Measurements from ENCODE around the gene CD70. TPM values are rescaled to one million over a fixed set of nuclear protein-coding genes. Genes with fewer than 3 reads are reported as not detected.

The CD70 gene
- total and polyA plus RNA-seq, 2 of the 8 experiments (the other 6 are each of a cell fraction or from before 2014, with no cell fraction given), result 1.3 to 12.0 TPM

DNA sequence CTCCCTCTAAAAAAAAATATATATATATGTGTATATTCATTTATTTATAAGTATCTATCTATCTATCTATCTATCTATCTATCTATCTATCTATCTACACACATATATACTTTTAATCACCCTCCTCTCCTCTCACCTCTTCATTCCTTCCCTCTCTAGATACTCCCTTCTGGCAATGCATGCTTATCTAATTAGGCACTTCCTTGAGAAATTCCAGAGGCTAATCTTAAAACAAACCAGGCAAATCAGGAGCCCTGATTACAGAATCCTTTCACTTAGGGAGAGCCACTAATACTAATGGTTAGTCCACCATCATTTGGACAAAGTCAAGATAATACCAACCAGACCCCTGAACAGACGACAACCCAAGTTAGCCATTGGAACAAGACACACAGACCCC, 17.6 kb downstream of the CD70 start:
- no peak overlapping the region for H4K91ac ChIP-seq (replicated peaks; ENCODE audit: insufficient read length, low read length)
- no peak overlapping the region for H2BK15ac ChIP-seq (ENCODE audit: low read length)
- no peak for FAIRE-seq
- no peaks in the 10 kb centered on the region for H3K79me2 ChIP-seq (ENCODE audit: control insufficient read depth in 1 of 2, insufficient read depth in 2 of 2, low read length in 2 of 2)
- POLR2A ChIA-PET (ENCODE audit: partially characterized antibody), result no interaction called here
- no peaks in the 10 kb centered on the region for H3K27me3 ChIP-seq (replicated peaks in 1 of 4; ENCODE audit: control insufficient read depth in 3 of 4, extremely low read depth in 1 of 4, insufficient read depth in 3 of 4, low read length in 3 of 4)
- H3K23me2 ChIP-seq (ENCODE audit: low read depth, low read length), result peaks cover 2% of the 10 kb centered on the region; the same call in 1 of the 2 replicates
- H2AFZ ChIP-seq (ENCODE audit: low read length), result no peak overlapping the region
- H3K18ac ChIP-seq (ENCODE audit: extremely low read depth, low read length), result no peak overlapping the region
- no peaks in the 10 kb centered on the region for H3K79me1 ChIP-seq (ENCODE audit: low read depth, low read length)
- H3K36me3 ChIP-seq (ENCODE audit: control insufficient read depth in 2 of 4, insufficient read depth in 4 of 4, low read length in 3 of 4), result no peaks in the 10 kb centered on the region
- H3K56ac ChIP-seq (replicated peaks; ENCODE audit: insufficient read length, low read depth, low read length), result no peak overlapping the region
- no peak overlapping the region for H3K4me2 ChIP-seq (ENCODE audit: insufficient read depth in 1 of 2, low read depth in 2 of 2, low read length in 2 of 2)
- no peak overlapping the region for H3K4me3 ChIP-seq (ENCODE audit: extremely low read depth in 1 of 4, insufficient read depth in 2 of 4, low read depth in 3 of 4, low read length in 4 of 4)
- no peak overlapping the region for H2AK5ac ChIP-seq (ENCODE audit: low read depth, low read length)
- no peak overlapping the region for H3K14ac ChIP-seq (ENCODE audit: insufficient read length)
- H3K23ac ChIP-seq (ENCODE audit: insufficient read length), result no peak overlapping the region
- no peak for DNase-seq (ENCODE audit: low read depth in 1 of 2, low spot score in 2 of 2)
- no peak overlapping the region for H3K4ac ChIP-seq (replicated peaks; ENCODE audit: insufficient read length, low read depth, low read length)
- H3K9me3 ChIP-seq (ENCODE audit: insufficient read depth in 2 of 2, low read depth in 1 of 2, low read length in 1 of 2), result peaks cover 1 to 5% of the 10 kb centered on the region in 2 experiments; a peak in 2 of 4 replicates
- no peak overlapping the region for H4K5ac ChIP-seq (ENCODE audit: insufficient read length, low read depth, low read length)
- 89% methylated on average over 1 of the region's 1 CpG; no CpG with 5 or more reads in 1 of the 2 experiments for WGBS, 2 experiments (ENCODE audit: extremely low coverage in 1 of 2, insufficient coverage in 1 of 2, insufficient read length in 1 of 2, insufficient replicate concordance in 2 of 2, low coverage in 1 of 2, low lambda C conversion rate in 2 of 2, missing lambda C conversion rate in 1 of 2)
- no peak overlapping the region for H2BK12ac ChIP-seq (ENCODE audit: low read depth, low read length)
- H3K4me1 ChIP-seq (replicated peaks in 1 of 4; ENCODE audit: control insufficient read depth in 3 of 4, insufficient read depth in 4 of 4, low read length in 3 of 4), result peaks cover 0 to 4% (median 0%) of the 10 kb centered on the region in 4 experiments; a peak in 3 of 7 replicates
- no peak overlapping the region for H4K8ac ChIP-seq (ENCODE audit: extremely low read depth, insufficient read depth, low read length)
- H2BK120ac ChIP-seq (replicated peaks; ENCODE audit: low read depth, low read length), result no peak overlapping the region
- no peak overlapping the region for H3K9ac ChIP-seq (replicated peaks in 1 of 4; ENCODE audit: extremely low read depth in 1 of 4, low read depth in 3 of 4, low read length in 3 of 4)
- H2BK20ac ChIP-seq (ENCODE audit: low read length), result no peak overlapping the region
- H3K27ac ChIP-seq (ENCODE audit: low read depth, low read length), result no peak overlapping the region
- CTCF ChIA-PET (ENCODE audit: partially characterized antibody), result no interaction called here
- H2BK5ac ChIP-seq (ENCODE audit: low read depth, low read length), result no peak overlapping the region
- H4K20me1 ChIP-seq (replicated peaks in 1 of 2; ENCODE audit: control insufficient read depth in 1 of 2, insufficient read depth in 2 of 2, low read length in 2 of 2), result no peaks in the 10 kb centered on the region
- TF ChIP-seq CHD2 (IDR thresholded peaks at IDR 0.05; ENCODE audit: low read length) (no peak), SIN3A (conservative IDR thresholded peaks at IDR 0.05 in 1 of 2, IDR thresholded peaks at IDR 0.05 in 1 of 2; ENCODE audit: low read depth in 1 of 2, low read length in 2 of 2) (no peak), EZH2 (IDR thresholded peaks at IDR 0.05; ENCODE audit: low read depth, low read length, severe bottlenecking) (no peak), JUND (IDR thresholded peaks at IDR 0.05; ENCODE audit: low read length) (no peak), NRF1 (IDR thresholded peaks at IDR 0.05; ENCODE audit: low read depth, low read length) (no peak), EGR1 (IDR thresholded peaks at IDR 0.05; ENCODE audit: borderline replicate concordance, low read depth, low read length) (no peak), ASH2L (IDR thresholded peaks at IDR 0.05; ENCODE audit: low read length) (no peak), BCL11A (IDR thresholded peaks at IDR 0.05; ENCODE audit: low read depth in 2 of 2, low read length in 2 of 2) (no peak), HDAC6 (IDR thresholded peaks at IDR 0.05; ENCODE audit: low read depth, low read length) (no peak), BRCA1 (IDR thresholded peaks at IDR 0.05; ENCODE audit: low read depth, low read length) (no peak), SP2 (IDR thresholded peaks at IDR 0.05; ENCODE audit: low read length) (no peak), NANOG (IDR thresholded peaks at IDR 0.05; ENCODE audit: insufficient read depth, low read depth, low read length, poor library complexity, severe bottlenecking) (no peak), GTF2F1 (IDR thresholded peaks at IDR 0.05; ENCODE audit: borderline replicate concordance, low read depth, low read length) (no peak), SIRT6 (IDR thresholded peaks at IDR 0.05; ENCODE audit: low read length) (no peak)
- TF ChIP-seq, protein P1, sequence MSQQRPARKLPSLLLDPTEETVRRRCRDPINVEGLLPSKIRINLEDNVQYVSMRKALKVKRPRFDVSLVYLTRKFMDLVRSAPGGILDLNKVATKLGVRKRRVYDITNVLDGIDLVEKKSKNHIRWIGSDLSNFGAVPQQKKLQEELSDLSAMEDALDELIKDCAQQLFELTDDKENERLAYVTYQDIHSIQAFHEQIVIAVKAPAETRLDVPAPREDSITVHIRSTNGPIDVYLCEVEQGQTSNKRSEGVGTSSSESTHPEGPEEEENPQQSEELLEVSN (IDR thresholded peaks at IDR 0.05), result no peak
